DOHH2 (cell line): ENCODE measurements around the gene KIDINS220.

Experiments
- H3F3A ChIP-seq: fragments of 200-600 bp; sonication (generic), shearing (Covaris generic); 2 replicates; pipeline ENCODE4 v1.6.0; 2016; ENCODE audit warnings: antibody characterized with exemption, mild to moderate bottlenecking; ENCODE audit not compliant: control insufficient read depth, insufficient read depth
- H3K27ac ChIP-seq: fragments of 200-600 bp; sonication (generic); 2 replicates; pipeline ENCODE4 v1.5.1; 2014; ENCODE audit warnings: low read depth, mild to moderate bottlenecking, low read length, moderate library complexity
- H3K27me3 ChIP-seq: fragments of 200-600 bp; sonication (generic); 2 replicates; pipeline ENCODE4 v1.6.1; 2014; ENCODE audit warnings: mild to moderate bottlenecking, low read length, mixed read lengths; ENCODE audit not compliant: control insufficient read depth
- H3K36me3 ChIP-seq: fragments of 200-600 bp; sonication (generic); 2 replicates; pipeline ENCODE4 v1.6.1; 2014; ENCODE audit warnings: mild to moderate bottlenecking, low read length, moderate library complexity, mixed read lengths; ENCODE audit not compliant: control insufficient read depth
- H3K4me1 ChIP-seq: fragments of 200-600 bp; sonication (generic); 2 replicates; pipeline ENCODE4 v1.6.1; 2014; ENCODE audit warnings: mild to moderate bottlenecking, low read length, mixed read lengths; ENCODE audit not compliant: control insufficient read depth
- H3K4me2 ChIP-seq: fragments of 200-600 bp; sonication (generic); 2 replicates; pipeline ENCODE4 v1.6.0; 2014; ENCODE audit warnings: mild to moderate bottlenecking, low read length, moderate library complexity
- H3K4me3 ChIP-seq: fragments of 200-600 bp; sonication (generic); 2 replicates; pipeline ENCODE4 v1.5.1; 2014; ENCODE audit warnings: mild to moderate bottlenecking, low read length, mixed read lengths
- H3K79me2 ChIP-seq: fragments of 200-600 bp; sonication (generic); 2 replicates; pipeline ENCODE4 v1.6.1; 2014; ENCODE audit warnings: mild to moderate bottlenecking, low read length, mixed read lengths; ENCODE audit not compliant: control insufficient read depth
- H3K9me2 ChIP-seq: fragments of 200-600 bp; sonication (generic); replicated peaks from 2 replicates; pipeline ENCODE4 v1.6.1; 2014; ENCODE audit warnings: mild to moderate bottlenecking, low read length, mixed read lengths; ENCODE audit not compliant: control insufficient read depth
- H3K9me3 ChIP-seq: fragments of 200-600 bp; sonication (generic); 2 replicates; pipeline ENCODE4 v1.6.1; 2014; ENCODE audit warnings: antibody characterized with exemption, low read length, mixed read lengths; ENCODE audit not compliant: control insufficient read depth, insufficient read depth
- H4K20me1 ChIP-seq: fragments of 200-600 bp; sonication (generic); 2 replicates; pipeline ENCODE4 v1.6.0; 2014; ENCODE audit warnings: low read depth, mild to moderate bottlenecking, antibody characterized with exemption, low read length, moderate library complexity; ENCODE audit not compliant: control insufficient read depth, insufficient read depth
- EZH2phosphoT487 ChIP-seq: fragments of 200-600 bp; sonication (generic); IDR thresholded peaks from 2 replicates; pipeline ENCODE4 v1.6.1; 2017; ENCODE audit warnings: borderline replicate concordance, mild to moderate bottlenecking, antibody characterized with exemption, low read length, moderate library complexity, mixed read lengths
- TF ChIP-seq, protein P1 (sequence below): fragments of 200-600 bp; sonication (generic); IDR thresholded peaks from one replicate; pipeline ENCODE4 v1.5.1; 2014; ENCODE audit warnings: antibody characterized with exemption, mild to moderate bottlenecking, low read depth, low read length; ENCODE audit not compliant: poor library complexity, severe bottlenecking

The KIDINS220 gene

DNA sequence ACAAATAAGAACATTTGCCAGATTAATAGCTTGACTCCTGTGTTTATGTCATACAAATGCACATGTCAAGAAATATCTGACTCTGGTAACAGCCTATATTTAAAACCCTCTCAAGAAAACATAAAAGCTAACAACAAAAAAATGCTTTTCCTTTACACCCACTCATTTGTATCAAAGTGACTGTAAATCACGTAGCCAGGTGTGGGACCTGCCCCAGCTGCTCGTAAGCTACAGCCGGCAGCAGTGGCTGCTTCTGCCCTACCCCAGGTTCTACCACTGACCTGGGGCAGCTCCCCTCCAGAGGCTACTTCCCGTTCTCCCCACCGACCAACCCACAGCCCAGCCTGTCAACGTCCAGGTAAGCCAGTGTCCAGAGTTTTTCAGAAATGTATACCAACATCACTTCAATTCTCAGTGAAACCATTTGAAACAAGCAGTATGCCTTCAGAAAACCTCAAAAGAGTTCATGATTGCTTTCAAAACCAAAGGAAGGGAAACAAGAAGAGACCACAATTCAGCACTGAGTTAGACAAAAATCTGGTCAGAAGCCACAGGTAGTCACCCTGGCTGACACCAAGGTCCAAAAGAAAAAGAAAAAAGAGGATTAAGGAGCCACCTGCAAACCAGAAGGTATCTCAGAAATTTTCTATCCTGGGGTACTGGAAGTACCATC lies 40.4 kb downstream of the KIDINS220 start:
- Histone ChIP-seq H3F3A (no peaks in the 10 kb centered on the region), H3K36me3 (peaks cover 43% of the 10 kb centered on the region), H3K4me2 (no peak overlapping the region), H3K27ac (no peak overlapping the region), H3K4me1 (no peaks in the 10 kb centered on the region), H3K4me3 (no peak overlapping the region), H3K9me2 (no peaks in the 10 kb centered on the region), H4K20me1 (no peaks in the 10 kb centered on the region), H3K27me3 (no peaks in the 10 kb centered on the region), H3K79me2 (no peaks in the 10 kb centered on the region), H3K9me3 (no peaks in the 10 kb centered on the region)
- TF ChIP-seq, protein P1, sequence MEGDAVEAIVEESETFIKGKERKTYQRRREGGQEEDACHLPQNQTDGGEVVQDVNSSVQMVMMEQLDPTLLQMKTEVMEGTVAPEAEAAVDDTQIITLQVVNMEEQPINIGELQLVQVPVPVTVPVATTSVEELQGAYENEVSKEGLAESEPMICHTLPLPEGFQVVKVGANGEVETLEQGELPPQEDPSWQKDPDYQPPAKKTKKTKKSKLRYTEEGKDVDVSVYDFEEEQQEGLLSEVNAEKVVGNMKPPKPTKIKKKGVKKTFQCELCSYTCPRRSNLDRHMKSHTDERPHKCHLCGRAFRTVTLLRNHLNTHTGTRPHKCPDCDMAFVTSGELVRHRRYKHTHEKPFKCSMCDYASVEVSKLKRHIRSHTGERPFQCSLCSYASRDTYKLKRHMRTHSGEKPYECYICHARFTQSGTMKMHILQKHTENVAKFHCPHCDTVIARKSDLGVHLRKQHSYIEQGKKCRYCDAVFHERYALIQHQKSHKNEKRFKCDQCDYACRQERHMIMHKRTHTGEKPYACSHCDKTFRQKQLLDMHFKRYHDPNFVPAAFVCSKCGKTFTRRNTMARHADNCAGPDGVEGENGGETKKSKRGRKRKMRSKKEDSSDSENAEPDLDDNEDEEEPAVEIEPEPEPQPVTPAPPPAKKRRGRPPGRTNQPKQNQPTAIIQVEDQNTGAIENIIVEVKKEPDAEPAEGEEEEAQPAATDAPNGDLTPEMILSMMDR: no peak
- no peak for TF ChIP-seq EZH2phosphoT487

DNA sequence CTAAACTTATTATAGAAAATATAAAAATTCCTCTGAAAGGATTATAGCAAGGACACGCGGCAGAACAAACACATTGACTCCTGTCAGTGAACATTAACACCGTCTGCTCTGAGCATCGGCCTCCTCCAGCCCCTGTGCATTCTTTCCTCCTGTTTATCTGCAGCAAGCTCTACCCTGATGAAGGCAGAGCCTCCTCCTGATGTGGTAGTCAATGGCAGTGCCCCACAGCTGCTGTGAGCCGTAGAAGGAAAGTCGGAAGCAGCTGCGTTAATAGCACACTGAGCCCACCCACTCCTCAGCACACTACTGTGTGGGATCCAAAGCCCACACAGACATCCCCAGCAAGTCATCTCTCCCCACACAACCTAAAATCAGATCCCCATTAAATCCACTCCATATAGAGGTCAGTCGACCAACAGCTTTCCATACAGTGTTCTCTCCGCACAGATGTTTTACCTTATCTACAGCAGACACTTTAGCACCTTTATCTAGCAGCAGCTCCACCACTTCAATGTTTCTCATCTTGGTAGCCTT lies 41.0 kb downstream of the KIDINS220 start:
- TF ChIP-seq EZH2phosphoT487: no peak
- TF ChIP-seq, protein P1: no peak
- Histone ChIP-seq H3K4me1 (no peaks in the 10 kb centered on the region), H3K9me3 (no peaks in the 10 kb centered on the region), H3K27ac (no peak overlapping the region), H3K4me3 (no peak overlapping the region), H3K4me2 (no peak overlapping the region), H4K20me1 (no peaks in the 10 kb centered on the region), H3F3A (no peaks in the 10 kb centered on the region), H3K9me2 (no peaks in the 10 kb centered on the region), H3K36me3 (peaks cover 41% of the 10 kb centered on the region), H3K27me3 (no peaks in the 10 kb centered on the region), H3K79me2 (no peaks in the 10 kb centered on the region)

DNA sequence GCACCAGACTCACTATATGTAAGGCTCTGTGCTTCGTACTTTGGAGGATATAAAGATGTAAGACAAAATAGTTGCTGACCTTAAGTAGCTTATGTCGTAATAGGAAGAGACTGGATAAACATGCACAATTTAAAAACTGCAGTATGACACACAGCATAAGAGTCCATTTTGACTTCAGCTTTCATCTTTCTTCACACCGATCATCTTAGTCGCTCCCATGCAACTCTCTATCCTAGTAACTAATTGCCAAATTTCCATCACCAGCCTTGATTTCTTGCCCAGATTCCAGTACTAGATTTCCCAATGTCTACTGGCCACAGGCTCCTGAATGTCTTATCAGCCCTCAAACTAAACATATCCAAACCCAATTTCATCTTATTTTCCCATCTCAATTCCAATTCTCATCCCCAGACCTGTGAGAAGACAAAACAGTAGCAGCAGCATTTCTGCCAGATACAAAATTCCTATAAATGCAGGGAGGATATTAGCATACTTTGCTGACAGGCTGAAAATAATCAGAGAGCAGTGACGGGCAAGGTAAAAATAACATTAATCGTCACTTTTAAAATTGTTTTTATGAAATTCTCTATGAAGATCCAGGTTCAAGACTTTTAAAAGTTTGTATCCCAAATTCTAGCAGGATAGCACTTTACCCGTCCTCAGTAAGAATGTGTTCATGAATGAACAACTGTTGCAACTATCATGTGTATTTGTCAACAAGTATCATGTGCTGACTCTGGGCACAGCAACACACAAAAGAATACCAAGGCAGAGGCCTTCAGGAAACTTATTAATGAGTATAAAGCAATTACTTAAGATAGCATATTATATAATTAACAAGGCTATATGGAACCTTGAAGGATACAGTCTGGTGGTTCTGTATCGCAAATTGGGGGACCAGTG lies 42.2 kb downstream of the KIDINS220 start:
- Histone ChIP-seq H3K36me3 (peaks cover 48% of the 10 kb centered on the region), H3K4me1 (no peaks in the 10 kb centered on the region), H3K4me3 (no peak overlapping the region), H3K9me3 (no peaks in the 10 kb centered on the region), H4K20me1 (no peaks in the 10 kb centered on the region), H3K4me2 (no peak overlapping the region), H3K27ac (no peak overlapping the region), H3K9me2 (no peaks in the 10 kb centered on the region), H3K79me2 (no peaks in the 10 kb centered on the region), H3K27me3 (no peaks in the 10 kb centered on the region), H3F3A (no peaks in the 10 kb centered on the region)
- TF ChIP-seq EZH2phosphoT487: no peak
